Stimulated activated CD4-positive, alpha-beta T cell treated with anti-CD3 and anti-CD28 coated beads, TNF-alpha, amount 100 ng/mL, for 4 hours (primary cell): Measurements from ENCODE around the gene ETV5.
"Not testable (repeated sequence)": the region's sequence is repeated elsewhere in the genome, so short reads cannot be mapped to it uniquely, and the experiment has no call there.

Experiments used
- DNase-seq, 3 experiments: peaks; one replicate each; pipeline ENCODE4 v3.0.0-alpha.2; 2020; ENCODE audit warnings: low read depth in 3 of 3

ETV5 gene

GRCh38 chr3:186067360-186068242 lies 41.3 kb downstream of the ETV5 start:
- DNase-seq: no peak

GRCh38 chr3:186060222-186060621 lies 48.7 kb downstream of the ETV5 start:
- DNase-seq: no peak

- DNase-seq: no peak
Measured at GRCh38 chr3:186059192-186059591, 49.7 kb downstream of the ETV5 start.

- no peak for DNase-seq
Measured at GRCh38 chr3:186058225-186058624, 50.7 kb downstream of the ETV5 start.

- no peak for DNase-seq
Measured at GRCh38 chr3:186057594-186057993, 51.3 kb downstream of the ETV5 start.

- no peak for DNase-seq
Measured at GRCh38 chr3:186054792-186055352, 54.0 kb downstream of the ETV5 start.

GRCh38 chr3:186053954-186054791 lies 54.7 kb downstream of the ETV5 start:
- DNase-seq: no peak

GRCh38 chr3:186052096-186052840 lies 56.6 kb downstream of the ETV5 start:
- DNase-seq: no peak

- no peak for DNase-seq
Measured at GRCh38 chr3:186049001-186049400, 59.9 kb downstream of the ETV5 start.

- DNase-seq: no peak
Measured at GRCh38 chr3:186048119-186048518, 60.8 kb downstream of the ETV5 start.

- DNase-seq: no peak
Measured at GRCh38 chr3:186046838-186047237, 62.1 kb downstream of the ETV5 start.

- DNase-seq: no peak
Measured at GRCh38 chr3:186044968-186045367, 63.9 kb downstream of the ETV5 start.

- no peak for DNase-seq
Measured at GRCh38 chr3:186044427-186044826, 64.5 kb downstream of the ETV5 start.

- DNase-seq: no peak
Measured at GRCh38 chr3:186042521-186043202, 66.2 kb downstream of the ETV5 start.

GRCh38 chr3:186042036-186042435 lies 66.9 kb downstream of the ETV5 start:
- DNase-seq: no peak

- DNase-seq: no peak
Measured at GRCh38 chr3:186038360-186038759, 70.5 kb downstream of the ETV5 start.

GRCh38 chr3:186035277-186035676 lies 73.6 kb downstream of the ETV5 start:
- no peak for DNase-seq

GRCh38 chr3:186032321-186032720 lies 76.6 kb downstream of the ETV5 start:
- no peak for DNase-seq

GRCh38 chr3:186025993-186026392 lies 82.9 kb downstream of the ETV5 start:
- DNase-seq: not testable (repeated sequence)

GRCh38 chr3:186025161-186025560 lies 83.7 kb downstream of the ETV5 start:
- DNase-seq: no peak

GRCh38 chr3:186024210-186024609 lies 84.7 kb downstream of the ETV5 start:
- DNase-seq: no peak
